OCI-LY7 (cell line): ENCODE data around the gene TMEM30B. TPM values are rescaled to one million over a fixed set of nuclear protein-coding genes. Genes with fewer than 3 reads are reported as not detected.

Experiments
- BruUV-seq: library from RNA; stranded (reverse); fragments of 400-500 nt; replicated peaks from 2 replicates; lab custom pipeline; 2021; lab: Mats Ljungman, UMichigan
- CTCF ChIA-PET: fragments of 300-600 bp; sonication (Branson Sonifier 250); formaldehyde crosslinking; loops from one replicate; lab custom pipeline; 2022; ENCODE audit warnings: antibody characterized with exemption; ENCODE audit not compliant: unreplicated experiment; lab: Charles Lee
- POLR2A ChIA-PET: fragments of 300-600 bp; sonication (Branson Sonifier 250); formaldehyde crosslinking; loops from one replicate; lab custom pipeline; 2022; ENCODE audit warnings: antibody characterized with exemption; lab: Charles Lee
- DNase-seq: peaks from one replicate; pipeline ENCODE4 v3.0.0-alpha.2; 2015; ENCODE audit warnings: low spot score
- H2AFZ ChIP-seq: fragments of 200-600 bp; sonication (generic), shearing (Covaris generic); 2 replicates; pipeline ENCODE4 v1.6.1; 2014; ENCODE audit warnings: mild to moderate bottlenecking, antibody characterized with exemption, low read length, moderate library complexity
- H3K27ac ChIP-seq: fragments of 200-600 bp; sonication (generic); 2 replicates; pipeline ENCODE4 v1.5.1; 2014; ENCODE audit warnings: mixed run types, low read depth, mild to moderate bottlenecking, moderate library complexity, low read length, inconsistent platforms; ENCODE audit not compliant: poor library complexity, severe bottlenecking
- H3K36me3 ChIP-seq: fragments of 200-600 bp; sonication (generic); 2 replicates; pipeline ENCODE4 v1.6.1; 2014; ENCODE audit warnings: mild to moderate bottlenecking, antibody characterized with exemption, low read length, moderate library complexity, mixed read lengths; ENCODE audit not compliant: insufficient read depth
- H3K4me1 ChIP-seq: fragments of 200-600 bp; sonication (generic); 2 replicates; pipeline ENCODE4 v1.5.1; 2014; ENCODE audit warnings: mild to moderate bottlenecking, low read length; ENCODE audit not compliant: insufficient read depth, poor library complexity, severe bottlenecking
- H3K4me2 ChIP-seq: fragments of 200-600 bp; sonication (generic); 2 replicates; pipeline ENCODE4 v1.6.1; 2014; ENCODE audit warnings: mild to moderate bottlenecking, low read length
- H3K4me3 ChIP-seq: fragments of 200-600 bp; sonication (generic); 2 replicates; pipeline ENCODE4 v1.5.1; 2014; ENCODE audit warnings: mild to moderate bottlenecking, low read depth, low read length; ENCODE audit not compliant: poor library complexity, severe bottlenecking
- H3K79me2 ChIP-seq: fragments of 200-600 bp; sonication (generic); 2 replicates; pipeline ENCODE4 v1.6.1; 2016; ENCODE audit warnings: low read depth, mild to moderate bottlenecking, low read length, moderate library complexity, mixed read lengths; ENCODE audit not compliant: insufficient read depth
- H3K9me2 ChIP-seq: fragments of 200-600 bp; sonication (generic); 2 replicates; pipeline ENCODE4 v1.6.1; 2016; ENCODE audit warnings: mild to moderate bottlenecking, low read length, mixed read lengths; ENCODE audit not compliant: insufficient read depth
- H3K9me3 ChIP-seq: fragments of 200-600 bp; sonication (generic); 2 replicates; pipeline ENCODE4 v1.6.1; 2014; ENCODE audit warnings: mild to moderate bottlenecking, mixed run types, low read length, mixed read lengths
- H4K20me1 ChIP-seq: fragments of 200-600 bp; sonication (generic); 2 replicates; pipeline ENCODE4 v1.6.1; 2014; ENCODE audit warnings: mild to moderate bottlenecking, antibody characterized with exemption, low read length, moderate library complexity, mixed read lengths; ENCODE audit not compliant: insufficient read depth
- EZH2phosphoT487 ChIP-seq: fragments of 200-600 bp; sonication (generic); IDR thresholded peaks from 2 replicates; pipeline ENCODE4 v1.6.1; 2018; ENCODE audit warnings: low read depth, borderline replicate concordance, mild to moderate bottlenecking, mixed run types, antibody characterized with exemption, low read length, moderate library complexity, mixed read lengths
- intact Hi-C: fragments of 100-400 bp; cut with micrococcal nuclease; formaldehyde crosslinking; loops from one replicate; pipeline ENCODE4 v1.10.0; 2022; ENCODE audit not compliant: unreplicated experiment
- total RNA-seq, 2 experiments: library from RNA; depleted of rRNA in 1 of 2; stranded (reverse); fragments of >200 nt in 1 of 2; shearing (Covaris generic) in 1 of 2; gene quantifications; 2 replicates each; pipeline ENCODE4 v1.2.3, GENCODE V29; 2014 to 2022
- TF ChIP-seq, protein P1 (sequence below): fragments of 200-600 bp; sonication (generic); conservative IDR thresholded peaks from 2 replicates; pipeline ENCODE4 v1.5.1; 2014; ENCODE audit warnings: mild to moderate bottlenecking, antibody characterized with exemption, low read length, moderate library complexity, mixed read lengths

Gene TMEM30B
- total RNA-seq, 2 experiments from 2014 or later, result not detected

DNA sequence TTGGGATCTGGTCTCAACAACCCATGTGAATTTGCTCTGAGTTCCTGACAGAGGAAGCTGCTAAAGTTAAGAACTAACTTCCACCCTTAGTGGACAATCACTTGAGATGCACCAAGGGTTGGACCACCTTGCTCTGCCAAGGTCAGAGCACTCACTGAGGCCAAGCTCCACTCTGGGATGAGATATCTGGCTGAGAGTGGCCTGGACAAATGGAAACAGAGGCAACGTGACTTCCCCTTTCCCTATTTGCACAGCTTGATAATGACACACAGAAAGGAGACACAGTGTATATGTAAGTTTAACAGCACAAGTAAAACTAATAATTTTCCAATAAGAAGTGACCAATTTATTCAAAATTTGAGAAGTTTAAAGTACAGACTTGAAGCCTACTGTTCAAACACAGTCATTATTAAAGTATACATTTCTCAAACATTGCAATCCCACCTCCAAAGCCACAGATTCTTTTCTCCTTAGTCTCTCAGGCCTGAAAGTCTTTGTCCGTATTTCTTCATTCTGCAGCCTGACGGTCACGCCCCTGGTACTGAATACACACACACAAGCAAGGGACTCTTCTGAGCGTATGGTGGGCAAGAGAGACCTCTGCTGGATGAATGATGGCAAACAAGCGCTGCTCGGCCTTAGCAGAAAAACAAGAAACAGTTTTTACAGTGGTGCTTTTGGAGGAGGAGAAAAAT, 28.6 kb downstream of the TMEM30B start:
- TF ChIP-seq, protein P1, sequence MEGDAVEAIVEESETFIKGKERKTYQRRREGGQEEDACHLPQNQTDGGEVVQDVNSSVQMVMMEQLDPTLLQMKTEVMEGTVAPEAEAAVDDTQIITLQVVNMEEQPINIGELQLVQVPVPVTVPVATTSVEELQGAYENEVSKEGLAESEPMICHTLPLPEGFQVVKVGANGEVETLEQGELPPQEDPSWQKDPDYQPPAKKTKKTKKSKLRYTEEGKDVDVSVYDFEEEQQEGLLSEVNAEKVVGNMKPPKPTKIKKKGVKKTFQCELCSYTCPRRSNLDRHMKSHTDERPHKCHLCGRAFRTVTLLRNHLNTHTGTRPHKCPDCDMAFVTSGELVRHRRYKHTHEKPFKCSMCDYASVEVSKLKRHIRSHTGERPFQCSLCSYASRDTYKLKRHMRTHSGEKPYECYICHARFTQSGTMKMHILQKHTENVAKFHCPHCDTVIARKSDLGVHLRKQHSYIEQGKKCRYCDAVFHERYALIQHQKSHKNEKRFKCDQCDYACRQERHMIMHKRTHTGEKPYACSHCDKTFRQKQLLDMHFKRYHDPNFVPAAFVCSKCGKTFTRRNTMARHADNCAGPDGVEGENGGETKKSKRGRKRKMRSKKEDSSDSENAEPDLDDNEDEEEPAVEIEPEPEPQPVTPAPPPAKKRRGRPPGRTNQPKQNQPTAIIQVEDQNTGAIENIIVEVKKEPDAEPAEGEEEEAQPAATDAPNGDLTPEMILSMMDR, result peak; percentile 98
- no peak for TF ChIP-seq EZH2phosphoT487
- H3K4me2 ChIP-seq, result peak overlapping the region; percentile 72
- H3K27ac ChIP-seq, result peak overlapping the region; percentile 69
- ChIA-PET POLR2A (interaction anchor here (0.6 to 1.6 kb wide), 3 partner anchors 124 to 501 kb away, joined by 3 read pairs; no protein-coding TSS in a partner anchor), CTCF (interaction anchor here (1.4 kb wide), 1 partner anchor 90 kb away, joined by 3 read pairs; no protein-coding TSS in a partner anchor)
- no peaks in the 10 kb centered on the region for H3K9me3 ChIP-seq
- H3K79me2 ChIP-seq, result no peaks in the 10 kb centered on the region
- H3K4me3 ChIP-seq, result peak overlapping the region; percentile 40
- H3K9me2 ChIP-seq, result no peaks in the 10 kb centered on the region
- DNase-seq, result peak; percentile 89
- peaks cover 23% of the 10 kb centered on the region for H3K4me1 ChIP-seq
- no TSS peak for BruUV-seq
- no peaks in the 10 kb centered on the region for H4K20me1 ChIP-seq
- H2AFZ ChIP-seq, result peak overlapping the region; percentile 100
- intact Hi-C loops, result loop anchor here (1.0 to 10.0 kb wide), 8 partner anchors 172 to 1058 kb away; partner anchors contain the start of gene MNAT1
- H3K36me3 ChIP-seq, result no peaks in the 10 kb centered on the region

GRCh38 chr14:61250063-61250462, 31.1 kb downstream of the TMEM30B start:
- H2AFZ ChIP-seq, result no peak overlapping the region
- POLR2A ChIA-PET, result interaction anchor here (0.5 to 1.7 kb wide), 6 partner anchors 10 to 1045 kb away, joined by 3 to 6 read pairs (median 4); no protein-coding TSS in a partner anchor
- intact Hi-C loops, result loop anchor here (5.0 to 10.0 kb wide), 5 partner anchors 515 to 1055 kb away; partner anchors contain the start of gene MNAT1
- TF ChIP-seq, protein P1, result no peak
- TF ChIP-seq EZH2phosphoT487, result no peak
- no peak overlapping the region for H3K4me3 ChIP-seq
- no peak overlapping the region for H3K27ac ChIP-seq
- H3K36me3 ChIP-seq, result no peaks in the 10 kb centered on the region
- DNase-seq, result no peak
- H3K4me1 ChIP-seq, result peaks cover 23% of the 10 kb centered on the region
- CTCF ChIA-PET, result no interaction called here
- H3K4me2 ChIP-seq, result no peak overlapping the region
- BruUV-seq, result no TSS peak
- no peaks in the 10 kb centered on the region for H3K9me3 ChIP-seq
- H3K79me2 ChIP-seq, result no peaks in the 10 kb centered on the region
- no peaks in the 10 kb centered on the region for H4K20me1 ChIP-seq
- H3K9me2 ChIP-seq, result no peaks in the 10 kb centered on the region

DNA sequence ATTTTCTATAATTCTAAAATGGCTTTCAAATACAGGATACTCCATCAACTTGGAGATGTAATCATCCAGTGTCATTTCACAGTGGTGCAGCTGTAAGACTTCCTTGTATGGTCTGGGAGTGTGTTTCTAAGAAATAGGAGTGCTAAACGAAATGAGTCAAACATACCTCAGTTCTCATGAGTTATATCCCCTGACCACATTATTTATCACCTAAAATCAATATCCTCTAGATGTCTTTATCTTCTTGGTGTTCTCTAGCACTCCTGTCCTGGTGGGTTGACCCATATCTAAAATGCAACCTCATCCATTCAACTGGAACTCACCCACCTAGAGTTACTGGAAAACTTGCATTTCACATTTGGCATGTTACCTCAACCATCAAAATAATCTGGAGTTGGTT, 33.2 kb downstream of the TMEM30B start:
- intact Hi-C loops, result no loop called here
- Histone ChIP-seq H3K27ac (no peak overlapping the region), H4K20me1 (no peaks in the 10 kb centered on the region), H3K4me1 (peaks cover 7% of the 10 kb centered on the region), H3K4me3 (no peak overlapping the region), H3K36me3 (no peaks in the 10 kb centered on the region), H3K9me2 (no peaks in the 10 kb centered on the region), H2AFZ (no peak overlapping the region), H3K4me2 (no peak overlapping the region), H3K79me2 (no peaks in the 10 kb centered on the region), H3K9me3 (no peaks in the 10 kb centered on the region)
- CTCF ChIA-PET, result no interaction called here
- no TSS peak for BruUV-seq
- POLR2A ChIA-PET, result no interaction called here
- TF ChIP-seq EZH2phosphoT487, result no peak
- TF ChIP-seq, protein P1, result no peak
- DNase-seq, result no peak
